Endothelial cell of hepatic sinusoid (primary cell): ENCODE results near the gene SRPK2.
"Not testable (repeated sequence)": the region's sequence is repeated elsewhere in the genome, so short reads cannot be mapped to it uniquely, and the experiment has no call there.

Experiments used
- in situ Hi-C: cut with HindIII; loops from 2 replicates; pipeline ENCODE4 v1.10.0; 2017; ENCODE audit warnings: low sequenced_read_pairs

SRPK2 gene

DNA sequence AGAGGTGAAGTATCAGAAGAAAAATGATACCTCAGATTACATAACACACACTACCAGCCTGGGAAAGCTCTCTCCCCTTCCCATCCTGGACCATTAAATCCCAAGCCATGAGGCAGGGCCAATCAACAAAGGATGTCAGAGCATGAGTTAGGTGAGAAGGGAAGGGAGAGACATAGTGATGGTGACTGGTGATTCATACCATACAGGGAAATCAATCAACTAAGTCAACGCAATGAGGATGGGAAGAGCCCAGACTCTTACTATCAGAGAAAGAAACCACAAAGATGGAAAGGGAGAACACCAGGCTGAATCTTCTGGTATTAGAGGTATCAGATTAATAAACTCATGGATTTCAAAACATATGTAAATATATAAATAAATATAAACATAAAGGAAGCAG is 189.3 kb downstream of the SRPK2 start:
- in situ Hi-C loops, result no loop called here

DNA sequence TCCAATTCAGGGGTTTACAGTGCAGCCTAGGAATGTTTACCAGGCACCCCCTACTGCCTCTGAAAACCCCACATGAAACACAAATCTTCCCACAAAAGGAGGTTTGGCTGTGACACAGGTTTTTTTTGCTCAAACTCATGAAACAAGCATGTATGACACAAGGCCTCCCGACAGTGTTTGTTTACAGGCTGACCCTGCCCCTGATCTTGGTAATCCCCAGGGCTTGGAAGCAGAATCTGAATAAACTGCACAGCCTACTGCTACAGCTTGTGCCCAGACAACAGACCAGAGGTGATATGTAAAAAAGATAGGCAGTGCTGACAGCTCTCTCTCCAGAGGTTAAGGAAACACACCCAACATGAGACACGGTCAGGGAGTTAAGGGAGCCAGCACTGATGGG is 190.5 kb downstream of the SRPK2 start:
- in situ Hi-C loops, result no loop called here

DNA sequence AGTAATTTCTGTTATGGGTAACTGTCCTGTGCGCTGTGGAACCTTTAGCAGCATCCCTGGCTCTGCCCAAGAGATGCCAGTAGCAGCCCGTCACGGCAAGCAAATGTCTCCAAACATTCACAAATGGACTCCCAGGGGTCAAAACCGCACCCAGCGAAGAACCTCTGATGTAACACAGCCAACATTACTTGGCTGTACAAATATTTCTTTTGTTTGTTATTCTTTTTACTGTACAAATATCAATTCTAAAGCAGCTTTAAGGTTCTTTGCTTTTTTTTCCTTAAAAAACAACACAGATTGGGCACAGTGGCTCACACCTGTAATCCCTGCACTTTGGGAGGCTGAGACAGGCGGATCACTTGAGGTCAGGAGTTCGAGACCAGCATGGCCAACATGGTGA is 192.2 kb downstream of the SRPK2 start:
- in situ Hi-C loops, result no loop called here

DNA sequence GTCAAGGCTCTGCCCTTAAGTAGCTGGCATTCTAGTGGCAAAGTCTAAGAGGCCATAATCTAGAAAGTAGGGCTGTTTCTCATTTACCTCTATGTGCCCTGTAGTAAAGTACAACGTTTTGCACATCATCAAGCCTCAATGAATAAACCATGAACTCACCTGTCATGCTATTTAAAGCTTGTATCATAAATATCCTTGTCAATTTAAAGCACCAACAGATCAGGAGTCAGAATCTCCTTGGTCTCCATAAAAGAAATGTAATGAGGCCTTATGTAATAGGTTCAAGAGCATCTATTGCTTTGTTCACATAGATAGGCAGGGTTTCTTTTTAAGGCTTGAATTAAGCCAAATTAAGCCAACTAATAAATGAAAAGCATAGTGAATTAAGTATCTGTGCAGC is 192.8 kb downstream of the SRPK2 start:
- in situ Hi-C loops, result no loop called here

DNA sequence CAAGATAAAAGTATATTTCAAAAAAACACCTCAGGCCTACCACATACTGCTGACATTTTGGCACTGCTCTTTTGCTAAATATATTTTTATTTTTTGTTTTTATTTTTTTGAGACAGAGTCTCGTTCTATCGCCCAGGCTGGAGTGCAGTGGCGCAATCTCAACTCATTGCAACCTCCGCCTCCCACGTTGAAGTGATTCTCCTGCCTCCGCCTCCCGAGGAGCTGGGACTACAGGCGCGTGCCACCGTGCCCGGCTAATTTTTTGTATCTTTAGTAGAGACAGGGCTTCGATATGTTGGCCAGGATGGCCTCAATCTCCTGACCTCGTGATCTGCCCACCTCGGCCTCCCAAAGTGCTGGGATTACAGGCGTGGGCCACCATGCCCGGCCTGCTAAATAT is 193.8 kb downstream of the SRPK2 start:
- in situ Hi-C loops, result not testable (repeated sequence)

DNA sequence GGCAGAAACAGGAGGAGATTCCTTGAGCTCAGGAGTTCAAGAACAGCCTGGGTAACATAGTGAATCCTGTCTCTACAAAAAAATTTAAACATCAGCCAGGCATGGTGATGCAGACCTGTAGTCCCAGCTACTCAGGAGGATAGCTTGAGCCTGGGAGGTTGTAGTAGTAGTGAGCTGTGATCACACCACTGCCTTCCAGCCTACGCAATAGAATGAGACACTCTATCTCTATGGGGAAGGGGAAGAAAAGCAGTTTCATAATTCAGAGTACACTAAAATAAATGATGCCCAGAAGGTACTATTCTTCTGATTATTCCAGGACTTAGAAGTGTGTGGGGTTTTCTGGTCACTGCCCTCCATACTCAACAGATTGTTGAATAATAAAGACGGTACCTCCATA is 197.4 kb downstream of the SRPK2 start:
- in situ Hi-C loops, result no loop called here

DNA sequence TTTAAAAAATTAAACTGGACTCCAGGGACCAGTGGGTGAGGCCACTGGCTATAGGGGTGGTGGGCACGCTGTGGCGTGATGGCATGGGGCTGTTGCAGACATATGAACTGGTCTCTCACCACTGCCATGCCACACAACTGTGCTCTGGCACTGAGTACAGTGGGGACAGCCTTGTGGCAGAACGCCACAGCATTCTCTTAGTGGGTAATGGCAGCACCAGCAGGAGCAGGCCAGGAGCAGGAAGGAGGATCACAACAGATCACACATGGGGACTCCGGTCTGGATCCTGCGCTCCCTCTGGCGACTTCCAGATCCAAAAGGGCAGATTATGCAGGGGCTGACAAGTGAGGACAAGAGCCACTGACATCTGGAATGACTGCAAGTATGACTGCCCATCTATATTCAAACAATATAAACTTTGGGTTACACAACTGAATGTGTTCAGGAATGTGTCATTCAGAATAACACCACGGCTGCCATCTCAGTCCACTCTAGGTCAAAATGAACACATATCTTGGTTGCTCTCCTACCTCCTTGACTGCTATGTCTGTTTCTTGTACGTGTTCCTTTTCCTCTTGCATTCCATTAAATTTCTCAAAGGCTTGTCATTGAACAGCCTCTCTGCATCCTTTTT is 198.7 kb downstream of the SRPK2 start:
- in situ Hi-C loops, result no loop called here

DNA sequence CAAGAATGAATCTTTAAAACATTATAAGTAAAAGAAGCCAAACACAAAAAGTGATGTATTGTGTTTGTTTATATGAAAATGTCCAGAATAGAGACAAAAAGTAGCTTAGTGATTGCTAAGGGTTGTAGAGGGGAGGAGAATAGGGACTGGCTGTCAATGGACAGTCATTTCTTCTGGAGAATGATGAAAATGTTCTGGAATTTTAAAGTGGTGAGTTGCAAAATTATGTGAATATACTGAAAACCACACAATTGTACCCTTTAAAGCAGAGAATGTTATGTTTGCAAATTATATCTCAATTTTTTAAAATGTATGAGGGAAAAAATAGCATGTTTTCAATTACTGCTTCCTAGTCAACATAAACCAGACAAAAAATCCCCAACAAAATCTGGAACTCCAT is 200.5 kb downstream of the SRPK2 start:
- in situ Hi-C loops, result no loop called here

DNA sequence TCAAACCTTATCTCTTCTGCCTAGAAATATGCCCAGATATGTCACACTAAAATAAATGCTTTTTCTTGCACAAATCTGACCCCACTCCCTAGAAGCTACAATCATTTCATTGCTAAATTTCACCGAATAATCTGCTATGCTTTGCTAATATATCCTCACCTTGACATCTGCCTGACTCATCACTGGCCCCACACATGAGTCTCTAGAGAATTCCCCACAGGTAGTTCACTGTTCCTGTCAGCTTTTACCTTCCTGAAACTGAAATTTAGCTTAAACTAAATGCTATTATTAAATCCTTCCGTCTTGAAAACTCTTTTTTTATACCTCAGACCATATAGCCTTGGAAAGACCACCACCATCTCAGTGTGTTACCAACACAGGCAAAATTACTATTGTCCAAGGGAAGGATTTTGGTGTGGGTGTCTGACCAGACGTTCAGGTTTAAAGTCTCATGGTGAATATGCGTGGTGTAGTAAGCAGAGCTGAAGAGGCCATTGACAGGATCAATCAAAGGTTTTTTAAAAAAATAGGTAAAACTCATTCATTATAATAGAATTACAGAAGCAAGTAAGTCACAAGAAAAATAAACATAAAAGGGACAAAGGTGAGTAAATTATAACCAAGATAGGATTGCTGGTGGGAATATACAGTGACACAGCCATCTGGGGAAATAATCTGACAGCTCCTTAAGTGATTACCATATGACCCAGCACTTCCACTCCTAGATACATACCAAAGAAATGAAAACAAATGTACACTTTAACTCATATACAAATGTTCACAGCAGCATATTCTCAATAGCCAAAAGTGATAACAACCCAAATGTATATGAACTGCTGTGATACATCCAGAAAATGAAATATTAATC is 201.2 kb downstream of the SRPK2 start:
- in situ Hi-C loops, result no loop called here

DNA sequence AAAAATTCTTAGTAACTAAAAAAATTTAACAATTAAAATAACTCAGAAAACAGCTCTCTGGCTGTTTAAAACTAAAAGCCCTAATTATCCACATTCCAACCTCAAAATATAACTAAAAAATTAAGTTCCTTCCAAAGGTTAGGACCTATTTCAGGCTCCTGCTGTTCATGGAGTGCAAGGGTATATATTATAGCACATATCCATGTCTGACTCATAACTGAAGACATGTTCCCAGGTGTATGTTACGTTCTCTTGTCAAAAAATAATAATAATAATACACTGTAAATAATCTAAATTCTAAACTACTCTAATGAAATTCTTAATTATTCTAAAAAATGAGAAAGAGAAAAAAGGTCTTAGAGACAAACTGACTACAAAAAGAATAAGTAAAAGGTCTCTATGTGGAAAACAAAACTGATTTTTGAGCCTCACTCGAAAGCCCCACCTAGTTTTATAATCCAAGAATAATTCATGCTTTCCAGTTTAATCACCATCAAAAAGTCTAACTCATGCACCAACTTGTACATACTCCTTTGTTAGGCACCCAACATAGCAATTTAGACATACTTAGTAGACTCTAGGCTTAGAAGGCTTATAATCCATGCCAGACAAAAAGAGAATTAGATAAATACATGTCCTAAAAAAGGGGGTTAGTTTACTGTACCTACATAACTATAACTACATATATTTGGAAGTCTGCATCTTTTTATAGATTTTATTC is 203.3 kb downstream of the SRPK2 start:
- in situ Hi-C loops, result no loop called here

DNA sequence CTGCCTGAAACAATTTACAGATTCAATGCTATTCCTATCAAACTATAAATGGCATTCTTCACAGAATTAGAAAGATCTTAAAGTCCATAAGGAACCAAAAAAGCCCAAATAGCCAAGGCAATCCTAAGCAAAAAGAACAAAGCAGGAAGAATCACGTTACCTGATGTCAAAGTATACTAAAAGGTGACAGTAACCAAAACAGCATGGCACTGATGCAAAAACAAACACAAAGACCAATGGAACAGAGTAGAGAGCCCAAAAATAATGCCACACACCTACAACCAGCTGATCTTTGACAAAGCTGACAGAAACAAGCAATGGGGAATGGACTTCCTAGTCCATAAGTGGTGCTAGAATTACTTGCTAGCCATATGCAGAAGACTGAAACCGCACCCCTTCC is 208.7 kb downstream of the SRPK2 start:
- in situ Hi-C loops, result no loop called here

DNA sequence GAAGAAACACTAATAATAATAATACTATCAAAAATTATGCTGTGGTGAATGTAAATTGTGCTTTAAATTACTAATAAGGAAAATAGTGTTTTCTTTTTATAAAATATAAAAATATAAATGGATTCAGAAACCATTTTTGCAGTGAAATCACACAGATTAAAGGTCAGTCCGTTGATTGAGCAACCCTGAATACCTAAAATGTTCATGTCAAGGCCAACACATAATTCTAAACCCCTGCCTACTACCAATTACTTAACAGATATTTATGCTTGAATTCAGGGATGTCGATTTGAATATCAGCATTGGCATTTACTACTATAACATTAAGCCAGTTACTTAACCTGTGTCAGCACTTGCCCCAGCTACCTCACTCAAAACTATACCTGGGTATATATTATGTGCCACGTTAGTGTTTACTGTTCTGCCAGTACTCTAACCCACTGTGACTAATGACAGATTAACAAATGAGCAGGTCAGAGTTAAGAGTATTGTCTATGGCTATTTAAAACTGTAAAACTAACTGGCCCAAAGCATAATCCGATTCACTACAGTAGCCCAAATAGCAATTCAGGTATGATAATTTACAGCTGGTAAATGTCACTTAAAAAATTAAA is 209.7 kb downstream of the SRPK2 start:
- in situ Hi-C loops, result no loop called here

DNA sequence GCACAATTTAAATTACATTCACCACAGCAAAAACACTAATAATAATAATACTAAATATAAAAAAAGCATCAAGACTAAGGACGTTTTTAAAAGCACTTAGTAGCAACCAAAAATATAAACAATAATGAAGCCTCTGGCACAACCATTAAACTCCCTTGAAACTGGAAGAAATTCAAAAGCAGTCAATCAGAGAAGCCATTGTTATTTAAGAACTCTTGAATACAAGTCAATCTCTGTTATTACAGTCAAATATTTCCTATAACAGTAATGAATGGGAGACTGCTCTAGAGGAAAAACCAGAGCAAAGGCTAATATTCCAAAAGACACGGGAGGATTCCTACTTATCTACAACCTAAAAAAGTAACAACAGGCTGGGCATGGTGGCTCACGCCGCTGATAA is 210.5 kb downstream of the SRPK2 start:
- in situ Hi-C loops, result no loop called here

DNA sequence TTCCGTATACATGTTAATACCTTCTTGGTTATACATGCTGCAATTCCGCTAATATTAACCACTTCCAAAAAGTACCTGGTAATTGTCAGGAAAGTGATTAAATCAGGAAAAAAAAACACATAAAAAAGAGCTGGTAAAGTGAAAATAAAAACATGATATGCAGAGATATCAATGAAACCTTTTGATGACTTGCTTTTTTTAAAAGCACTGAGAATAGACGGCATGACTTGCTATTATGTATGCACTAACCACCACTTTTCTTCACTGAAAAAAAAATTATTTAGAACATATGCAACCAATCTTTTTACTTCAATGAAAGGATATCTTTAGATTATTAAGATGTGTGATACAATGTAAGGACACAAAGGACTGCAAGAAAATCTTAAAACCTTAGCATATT is 211.7 kb downstream of the SRPK2 start:
- in situ Hi-C loops, result no loop called here

DNA sequence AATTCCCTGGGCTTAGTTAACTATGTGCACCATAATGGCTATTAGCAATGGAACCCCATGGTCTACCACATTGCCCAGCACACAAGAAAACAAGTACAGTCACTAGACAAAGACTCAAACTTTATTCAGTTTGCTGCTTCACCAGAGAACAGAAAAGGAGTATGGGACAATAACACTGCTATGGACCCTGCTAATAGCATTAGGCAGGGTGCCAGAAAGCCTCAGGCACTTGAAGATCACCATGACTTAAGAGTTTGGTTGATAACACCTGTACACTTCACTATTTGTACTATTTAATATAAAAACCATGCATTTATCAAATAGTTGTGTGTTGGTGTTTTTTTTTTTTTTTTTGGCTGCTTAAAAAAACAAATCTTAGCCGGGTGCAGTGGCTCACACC is 215.1 kb downstream of the SRPK2 start:
- in situ Hi-C loops, result no loop called here

DNA sequence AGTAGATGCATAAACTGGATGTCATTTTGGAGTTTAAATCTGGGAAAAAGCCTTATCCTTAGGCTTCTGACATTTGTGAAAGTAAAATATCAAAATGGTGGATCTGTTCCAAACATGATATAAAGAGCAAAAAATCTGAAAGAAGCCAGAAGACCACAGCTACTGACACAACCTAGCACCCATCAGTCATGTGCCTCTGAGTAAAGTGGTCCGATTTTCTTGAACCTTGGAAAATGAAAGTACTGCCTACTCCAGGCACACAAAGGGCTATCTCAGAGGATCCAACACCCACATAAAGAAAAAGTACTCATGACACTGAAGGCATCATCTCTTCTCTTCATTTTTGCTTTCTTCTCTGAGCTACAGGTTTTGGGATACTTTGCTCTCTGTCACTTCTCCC is 224.0 kb downstream of the SRPK2 start:
- in situ Hi-C loops, result no loop called here

DNA sequence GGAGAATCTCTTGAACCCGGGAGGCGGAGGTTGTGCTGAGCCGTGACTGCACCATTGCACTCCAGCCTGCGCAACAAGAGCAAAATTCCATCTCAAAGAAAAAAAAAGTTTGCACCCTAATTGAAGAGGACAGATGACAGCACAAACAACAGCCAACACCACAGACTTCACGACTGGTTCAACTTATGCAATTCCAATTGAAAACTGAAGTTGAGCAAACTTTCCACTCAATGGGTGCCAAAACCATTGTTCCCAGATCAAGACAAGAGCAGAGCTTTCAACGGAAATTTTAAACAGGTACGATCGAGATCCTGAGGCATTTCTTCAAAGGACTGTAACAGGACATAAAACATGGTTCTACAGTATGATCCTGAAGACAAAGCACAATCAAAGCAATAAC is 225.0 kb downstream of the SRPK2 start:
- in situ Hi-C loops, result no loop called here

DNA sequence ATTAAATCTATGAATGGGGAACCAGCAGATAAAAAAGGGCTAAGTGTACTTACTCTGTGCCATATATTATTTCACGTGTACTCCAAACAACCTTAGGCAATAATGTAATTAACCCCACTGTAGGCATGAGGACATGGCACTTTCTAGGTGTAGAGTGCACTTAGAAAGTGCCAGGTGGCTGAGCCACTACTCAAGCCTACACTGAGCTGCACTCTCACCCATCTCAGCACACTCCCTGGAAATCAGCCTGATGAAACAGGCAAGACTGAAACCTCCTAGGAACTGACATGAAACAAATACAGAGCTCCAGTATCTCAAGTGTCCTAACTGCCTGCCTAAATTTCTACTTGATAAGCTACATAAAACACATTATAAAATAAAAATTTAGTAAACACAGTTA is 227.4 kb downstream of the SRPK2 start:
- in situ Hi-C loops, result no loop called here

DNA sequence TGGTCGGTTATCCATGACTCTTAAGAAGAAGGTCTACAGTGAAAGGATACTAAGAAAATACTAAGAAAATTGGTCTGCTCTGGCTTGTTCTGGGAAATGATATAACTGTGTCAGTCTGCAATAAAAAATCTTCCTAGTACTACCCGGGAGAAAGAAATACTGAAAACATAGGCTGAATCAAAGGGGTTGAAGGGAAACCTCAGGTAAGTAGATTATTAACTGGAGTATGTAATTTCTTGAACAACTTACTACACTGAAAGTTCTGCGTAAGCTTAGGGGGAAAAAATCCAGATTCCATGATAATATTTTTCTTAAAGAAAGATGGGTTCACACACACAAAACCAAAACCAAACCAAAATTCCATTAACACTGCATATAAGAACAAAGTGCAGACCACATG is 231.4 kb downstream of the SRPK2 start:
- in situ Hi-C loops, result no loop called here

DNA sequence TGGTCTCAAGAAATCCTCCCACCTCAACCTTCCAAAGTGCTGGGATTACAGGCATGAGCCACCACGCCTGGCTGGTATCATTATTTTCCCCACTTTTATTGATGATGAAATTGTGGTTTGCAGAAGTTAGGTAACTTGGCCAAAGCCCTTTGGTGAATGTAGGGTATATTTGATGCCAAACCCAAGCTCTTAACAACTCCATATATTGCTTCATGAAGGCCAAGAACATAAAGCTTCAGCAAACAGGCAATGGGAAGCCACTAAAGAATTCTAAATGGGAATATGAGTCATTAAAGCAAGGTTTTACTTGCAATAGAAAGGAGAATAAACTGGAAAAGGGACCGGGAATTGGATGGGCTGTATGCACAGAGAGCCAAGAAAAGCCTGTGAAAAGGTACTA is 232.0 kb downstream of the SRPK2 start:
- in situ Hi-C loops, result no loop called here

DNA sequence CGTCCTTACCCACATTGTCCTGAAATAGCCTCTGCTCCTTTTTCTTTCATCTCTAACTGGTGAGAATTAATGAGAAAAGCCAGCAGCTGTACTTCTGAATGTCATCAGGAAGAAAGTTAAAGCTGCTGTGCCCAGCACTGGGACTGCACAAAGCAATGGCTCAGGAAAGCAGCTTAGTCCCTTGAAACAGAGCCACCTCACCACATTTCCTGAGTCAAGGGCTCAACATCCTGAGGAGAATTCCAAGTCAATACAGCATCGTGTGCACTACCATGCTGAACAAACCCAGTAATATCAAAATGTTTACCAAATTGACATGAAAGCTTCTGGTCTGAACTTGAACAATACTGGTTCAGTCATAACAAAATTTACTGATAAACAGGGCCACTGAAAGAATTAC is 234.6 kb downstream of the SRPK2 start:
- in situ Hi-C loops, result loop anchor here (5.0 kb wide), 1 partner anchor 48 kb away; no protein-coding TSS in a partner anchor
